GM19452 (cell line): Measurements from ENCODE around the gene IQSEC2.

ENCODE experiments used
- ATAC-seq: cut with Tn5 transposase; IDR thresholded peaks from one replicate; pipeline ENCODE4 v1.9.1; 2021; ENCODE audit not compliant: unreplicated experiment

Gene IQSEC2

GRCh38 chrX:53268173-53268572, 13.2 kb downstream of the IQSEC2 start:
- ATAC-seq, result no peak

GRCh38 chrX:53266914-53267313, 14.5 kb downstream of the IQSEC2 start:
- ATAC-seq, result no peak

- ATAC-seq, result no peak
Observed at GRCh38 chrX:53265771-53266574, 15.4 kb downstream of the IQSEC2 start.

- ATAC-seq, result no peak
Observed at GRCh38 chrX:53263597-53264094, 17.7 kb downstream of the IQSEC2 start.

- no peak for ATAC-seq
Observed at GRCh38 chrX:53262918-53263394, 18.4 kb downstream of the IQSEC2 start.

GRCh38 chrX:53262189-53262917, 19.0 kb downstream of the IQSEC2 start:
- ATAC-seq, result no peak

- no peak for ATAC-seq
Observed at GRCh38 chrX:53261355-53261972, 19.9 kb downstream of the IQSEC2 start.

GRCh38 chrX:53260836-53261235, 20.5 kb downstream of the IQSEC2 start:
- no peak for ATAC-seq

GRCh38 chrX:53257670-53258423, 23.5 kb downstream of the IQSEC2 start:
- ATAC-seq, result no peak

GRCh38 chrX:53257166-53257565, 24.2 kb downstream of the IQSEC2 start:
- ATAC-seq, result no peak

GRCh38 chrX:53256446-53257041, 24.8 kb downstream of the IQSEC2 start:
- no peak for ATAC-seq

- ATAC-seq, result no peak
Observed at GRCh38 chrX:53255738-53256191, 25.6 kb downstream of the IQSEC2 start.

GRCh38 chrX:53254570-53255461, 26.6 kb downstream of the IQSEC2 start:
- ATAC-seq, result no peak

- ATAC-seq, result no peak
Observed at GRCh38 chrX:53253293-53254020, 27.9 kb downstream of the IQSEC2 start.

- no peak for ATAC-seq
Observed at GRCh38 chrX:53251307-53251706, 30.1 kb downstream of the IQSEC2 start.

- ATAC-seq, result no peak
Observed at GRCh38 chrX:53250556-53250955, 30.8 kb downstream of the IQSEC2 start.

- ATAC-seq, result no peak
Observed at GRCh38 chrX:53249408-53250042, 31.9 kb downstream of the IQSEC2 start.

- ATAC-seq, result no peak
Observed at GRCh38 chrX:53247928-53248327, 33.5 kb downstream of the IQSEC2 start.
